SK-N-SH (cell line): ENCODE results near the gene LTA4H.

Experiments used
- CHD2 ChIP-seq: fragments of 150-350 bp; IDR thresholded peaks from 2 replicates; pipeline ENCODE4 v1.6.1; 2018; ENCODE audit warnings: low read length; ENCODE audit not compliant: partially characterized antibody
- FOXJ3 ChIP-seq: sonication (generic); formaldehyde crosslinking; IDR thresholded peaks from 2 replicates; pipeline ENCODE4 v1.5.1; 2020; ENCODE audit warnings: mild to moderate bottlenecking, missing genetic modification reagents
- GABPA ChIP-seq: IDR thresholded peaks from 2 replicates; pipeline ENCODE4 v1.4.0; 2012; ENCODE audit warnings: low read depth, mild to moderate bottlenecking
- GATA2 ChIP-seq: sonication (generic); formaldehyde crosslinking; IDR thresholded peaks from 2 replicates; pipeline ENCODE4 v1.5.0; 2020; ENCODE audit warnings: mild to moderate bottlenecking, missing genetic modification reagents
- RAD21 ChIP-seq: IDR thresholded peaks from 2 replicates; pipeline ENCODE4 v1.6.1; 2012; ENCODE audit warnings: mild to moderate bottlenecking, low read length
- RCOR1 ChIP-seq: fragments of 150-350 bp; IDR thresholded peaks from 2 replicates; pipeline ENCODE4 v1.6.1; 2017; ENCODE audit warnings: antibody characterized with exemption, low read length
- TAF1 ChIP-seq: IDR thresholded peaks from 2 replicates; pipeline ENCODE4 v1.6.1; 2012; ENCODE audit warnings: low read depth, mild to moderate bottlenecking, low read length, moderate library complexity, borderline replicate concordance
- TEAD4 ChIP-seq: IDR thresholded peaks from 2 replicates; pipeline ENCODE4 v1.4.0; 2012; ENCODE audit warnings: mild to moderate bottlenecking, borderline replicate concordance; ENCODE audit not compliant: insufficient read depth
- YY1 ChIP-seq: IDR thresholded peaks from 2 replicates; pipeline ENCODE4 v1.4.0; 2012; ENCODE audit warnings: low read depth, mild to moderate bottlenecking
- TF ChIP-seq, protein P1 (sequence below): IDR thresholded peaks from 2 replicates; pipeline ENCODE4; 2012
- TF ChIP-seq, protein P2 (sequence below): fragments of 200-600 bp; sonication (generic); IDR thresholded peaks from 2 replicates; pipeline ENCODE4 v1.6.1; 2017; ENCODE audit warnings: antibody characterized with exemption, mild to moderate bottlenecking, moderate library complexity
- TF ChIP-seq, protein P3 (sequence below): IDR thresholded peaks from 2 replicates; pipeline ENCODE4 v1.4.0; 2012; ENCODE audit warnings: low read depth
- TF ChIP-seq, protein P4 (sequence below): IDR thresholded peaks from 2 replicates; pipeline ENCODE4 v1.4.0; 2012; ENCODE audit warnings: low read depth, borderline replicate concordance

DNA sequence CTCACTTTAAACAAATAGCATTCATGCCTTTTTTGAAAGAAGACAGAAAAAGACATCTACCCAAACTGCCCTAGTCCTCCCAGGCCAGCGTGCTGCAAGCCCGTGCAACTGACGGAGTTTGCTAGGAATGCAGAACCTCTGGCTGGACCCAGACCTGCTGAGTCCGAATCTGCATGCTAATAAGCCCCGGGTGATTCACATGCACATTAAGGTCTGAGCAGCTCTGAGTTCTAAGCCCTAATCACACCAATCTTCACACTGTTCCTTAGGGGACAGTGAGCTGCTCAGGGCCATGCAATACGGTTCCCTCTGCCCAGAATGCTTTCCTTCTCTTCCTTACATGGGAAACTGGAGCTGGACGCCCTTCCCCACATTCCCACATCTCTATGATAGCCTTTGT is 64.5 kb downstream of the LTA4H start:
- TF ChIP-seq, protein P1, sequence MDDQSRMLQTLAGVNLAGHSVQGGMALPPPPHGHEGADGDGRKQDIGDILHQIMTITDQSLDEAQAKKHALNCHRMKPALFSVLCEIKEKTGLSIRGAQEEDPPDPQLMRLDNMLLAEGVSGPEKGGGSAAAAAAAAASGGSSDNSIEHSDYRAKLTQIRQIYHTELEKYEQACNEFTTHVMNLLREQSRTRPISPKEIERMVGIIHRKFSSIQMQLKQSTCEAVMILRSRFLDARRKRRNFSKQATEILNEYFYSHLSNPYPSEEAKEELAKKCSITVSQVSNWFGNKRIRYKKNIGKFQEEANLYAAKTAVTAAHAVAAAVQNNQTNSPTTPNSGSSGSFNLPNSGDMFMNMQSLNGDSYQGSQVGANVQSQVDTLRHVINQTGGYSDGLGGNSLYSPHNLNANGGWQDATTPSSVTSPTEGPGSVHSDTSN = no peak
- TF ChIP-seq, protein P2, sequence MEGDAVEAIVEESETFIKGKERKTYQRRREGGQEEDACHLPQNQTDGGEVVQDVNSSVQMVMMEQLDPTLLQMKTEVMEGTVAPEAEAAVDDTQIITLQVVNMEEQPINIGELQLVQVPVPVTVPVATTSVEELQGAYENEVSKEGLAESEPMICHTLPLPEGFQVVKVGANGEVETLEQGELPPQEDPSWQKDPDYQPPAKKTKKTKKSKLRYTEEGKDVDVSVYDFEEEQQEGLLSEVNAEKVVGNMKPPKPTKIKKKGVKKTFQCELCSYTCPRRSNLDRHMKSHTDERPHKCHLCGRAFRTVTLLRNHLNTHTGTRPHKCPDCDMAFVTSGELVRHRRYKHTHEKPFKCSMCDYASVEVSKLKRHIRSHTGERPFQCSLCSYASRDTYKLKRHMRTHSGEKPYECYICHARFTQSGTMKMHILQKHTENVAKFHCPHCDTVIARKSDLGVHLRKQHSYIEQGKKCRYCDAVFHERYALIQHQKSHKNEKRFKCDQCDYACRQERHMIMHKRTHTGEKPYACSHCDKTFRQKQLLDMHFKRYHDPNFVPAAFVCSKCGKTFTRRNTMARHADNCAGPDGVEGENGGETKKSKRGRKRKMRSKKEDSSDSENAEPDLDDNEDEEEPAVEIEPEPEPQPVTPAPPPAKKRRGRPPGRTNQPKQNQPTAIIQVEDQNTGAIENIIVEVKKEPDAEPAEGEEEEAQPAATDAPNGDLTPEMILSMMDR = no peak
- TF ChIP-seq GATA2 (no peak), TEAD4 (no peak), TAF1 (no peak), YY1 (no peak), CHD2 (no peak), RCOR1 (no peak), RAD21 (no peak), FOXJ3 (CRISPR knock-in tag) (no peak), GABPA (no peak)
- TF ChIP-seq, protein P3, sequence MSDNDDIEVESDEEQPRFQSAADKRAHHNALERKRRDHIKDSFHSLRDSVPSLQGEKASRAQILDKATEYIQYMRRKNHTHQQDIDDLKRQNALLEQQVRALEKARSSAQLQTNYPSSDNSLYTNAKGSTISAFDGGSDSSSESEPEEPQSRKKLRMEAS = no peak
- TF ChIP-seq, protein P4, sequence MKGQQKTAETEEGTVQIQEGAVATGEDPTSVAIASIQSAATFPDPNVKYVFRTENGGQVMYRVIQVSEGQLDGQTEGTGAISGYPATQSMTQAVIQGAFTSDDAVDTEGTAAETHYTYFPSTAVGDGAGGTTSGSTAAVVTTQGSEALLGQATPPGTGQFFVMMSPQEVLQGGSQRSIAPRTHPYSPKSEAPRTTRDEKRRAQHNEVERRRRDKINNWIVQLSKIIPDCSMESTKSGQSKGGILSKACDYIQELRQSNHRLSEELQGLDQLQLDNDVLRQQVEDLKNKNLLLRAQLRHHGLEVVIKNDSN = no peak
